GM18951 (cell line): ENCODE measurements around the gene TRIM4.
"Not testable (repeated sequence)": the region's sequence is repeated elsewhere in the genome, so short reads cannot be mapped to it uniquely, and the experiment has no call there.

Experiments used
- POLR2A ChIP-seq: IDR thresholded peaks from 4 replicates; pipeline ENCODE4 v1.6.1; 2011; ENCODE audit warnings: mild to moderate bottlenecking; ENCODE audit not compliant: insufficient read length, insufficient read depth; ENCODE audit errors: extremely low read depth
- in situ Hi-C: fragments of 300-500 bp; cut with MboI; formaldehyde crosslinking; loops from one replicate; pipeline ENCODE4 v1.12.0; 2022; ENCODE audit warnings: low sequenced_read_pairs, mixed read lengths, inconsistent platforms; ENCODE audit not compliant: unreplicated experiment

Gene TRIM4

DNA sequence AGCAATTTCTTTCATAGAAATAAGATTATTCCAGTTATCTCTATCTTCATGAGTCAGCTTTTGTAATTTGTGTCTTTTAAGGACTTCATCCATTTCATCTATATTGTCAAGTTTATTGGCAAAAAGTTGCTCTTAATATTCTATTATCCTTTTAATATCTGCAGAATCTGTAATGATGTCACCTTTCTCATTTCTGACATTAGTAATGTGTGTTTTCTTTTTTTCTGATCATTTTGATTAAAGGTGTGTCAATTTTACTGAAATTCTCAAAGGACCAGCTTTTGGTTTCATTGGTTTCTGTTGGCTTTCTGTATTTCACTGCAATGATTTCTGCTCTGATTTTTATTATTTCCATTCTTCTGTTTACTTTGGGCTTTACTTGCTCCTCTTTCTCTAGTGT, 24.6 kb downstream of the TRIM4 start:
- no peak for TF ChIP-seq POLR2A
- in situ Hi-C loops: no loop called here

DNA sequence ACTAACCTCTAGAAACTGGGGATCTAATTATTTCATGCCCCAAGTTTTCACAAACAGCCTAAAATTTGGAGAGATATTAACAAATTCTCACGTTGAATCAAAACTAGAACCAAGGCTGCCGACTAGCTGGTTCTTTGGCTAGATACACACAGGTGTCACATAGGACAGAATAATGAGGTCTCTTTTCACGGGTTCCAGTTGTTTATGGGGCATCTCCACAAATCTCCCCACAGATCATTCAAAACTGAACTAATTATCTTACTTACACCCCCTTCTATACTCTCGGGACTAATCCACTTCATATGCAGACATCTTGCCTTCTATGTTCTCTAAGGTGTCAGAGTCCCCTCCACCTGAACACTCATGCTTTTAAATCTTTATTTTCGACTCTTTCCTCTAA, 26.1 kb downstream of the TRIM4 start:
- in situ Hi-C loops: no loop called here

DNA sequence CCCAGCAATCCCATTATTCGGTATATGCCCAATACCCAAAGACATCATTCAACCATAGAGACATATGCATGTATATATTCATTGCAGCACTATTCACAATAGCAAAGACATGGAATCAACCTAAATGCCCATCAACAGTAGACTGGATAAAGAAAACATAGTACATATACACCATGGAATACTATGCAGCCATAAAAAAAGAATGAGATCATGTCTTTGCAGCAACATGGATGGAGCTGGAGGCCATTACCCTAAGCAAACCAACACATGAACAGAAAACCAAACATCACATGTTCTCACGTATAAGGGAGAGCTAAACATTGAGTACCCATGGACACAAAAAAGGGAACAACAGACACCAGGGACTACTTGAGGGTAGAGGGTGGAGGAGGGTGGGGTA, 29.0 kb downstream of the TRIM4 start:
- in situ Hi-C loops: not testable (repeated sequence)

More for the DNA sequence above, 26.1 kb downstream of the TRIM4 start:
- no peak for TF ChIP-seq POLR2A

DNA sequence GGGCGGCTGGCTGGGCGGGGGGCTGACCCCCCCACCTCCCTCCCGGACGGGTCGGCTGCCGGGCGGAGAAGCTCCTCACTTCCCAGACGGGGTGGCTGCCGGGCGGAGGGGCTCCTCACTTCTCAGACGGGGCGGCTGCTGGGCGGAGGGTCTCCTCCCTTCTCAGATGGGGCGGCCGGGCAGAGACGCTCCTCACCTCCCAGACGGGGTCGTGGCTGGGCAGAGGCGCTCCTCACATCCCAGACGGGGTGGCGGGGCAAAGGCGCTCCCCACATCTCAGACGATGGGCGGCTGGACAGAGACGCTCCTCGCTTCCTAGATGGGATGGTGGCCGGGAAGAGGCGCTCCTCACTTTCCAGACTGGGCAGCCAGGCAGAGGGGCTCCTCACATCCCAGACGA, 31.0 kb downstream of the TRIM4 start:
- in situ Hi-C loops: not testable (repeated sequence)

DNA sequence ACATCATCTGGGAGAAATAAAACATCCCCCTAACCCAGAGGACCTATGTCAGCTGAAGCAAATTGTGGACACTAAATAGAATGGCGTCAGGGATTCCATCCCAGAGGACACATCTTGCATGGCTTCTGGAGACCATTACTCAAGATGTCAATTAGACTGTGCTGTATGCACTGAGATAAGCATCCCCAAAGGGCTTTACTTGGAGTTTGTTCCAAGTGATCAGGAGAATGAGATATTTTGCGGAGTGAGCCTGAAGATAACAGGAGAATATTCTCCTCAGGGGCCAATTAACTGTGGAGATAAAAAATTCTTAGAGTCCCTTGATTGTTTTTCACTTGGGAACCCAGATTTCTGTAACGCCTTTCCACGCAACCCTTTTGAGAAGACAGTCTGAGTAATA, 38.0 kb downstream of the TRIM4 start:
- in situ Hi-C loops: no loop called here
- TF ChIP-seq POLR2A: no peak

DNA sequence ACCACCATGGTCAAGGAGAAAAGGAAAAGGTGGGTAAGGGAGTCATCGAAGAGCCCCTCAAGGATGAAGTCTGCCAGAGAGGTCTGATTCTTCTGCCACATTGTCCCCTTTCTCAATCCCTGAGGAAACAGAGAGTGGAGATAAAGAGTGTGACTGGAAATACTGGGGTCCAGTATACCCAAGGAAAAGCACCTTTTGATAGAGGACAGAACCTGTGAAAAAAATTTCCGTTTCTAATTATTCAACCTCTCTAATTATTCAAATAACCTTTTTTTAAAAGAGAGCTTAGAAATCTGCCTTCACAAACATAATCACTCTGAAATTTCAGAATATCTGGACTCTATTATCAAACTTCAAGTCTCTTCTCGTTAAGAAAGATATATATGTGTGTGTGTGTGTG, 42.4 kb downstream of the TRIM4 start, which contains the start of gene OR2AE1:
Gene OR2AE1 (minus strand): TSS at position 101 of the 400 bp plus-strand sequence. CDS start 0 bp downstream, at position 101.
- TF ChIP-seq POLR2A: no peak
- in situ Hi-C loops: no loop called here

DNA sequence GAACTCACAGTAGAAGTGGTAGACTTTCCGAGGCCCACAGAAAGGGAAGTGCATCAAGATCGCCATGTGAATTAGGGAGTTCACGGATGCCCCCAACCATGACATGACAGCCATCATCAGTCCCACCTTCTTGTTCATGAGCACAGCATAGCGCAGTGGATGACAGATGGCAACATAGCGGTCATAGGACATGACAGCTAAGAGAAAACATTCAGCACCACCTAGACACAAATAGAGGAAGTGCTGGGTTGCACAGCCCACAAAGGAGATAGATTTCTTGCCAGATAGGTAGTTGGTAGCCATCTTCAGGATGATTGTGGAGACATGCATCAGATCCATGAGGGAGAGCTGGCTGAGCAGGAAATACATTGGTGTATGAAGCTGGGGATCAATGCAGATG, 42.8 kb downstream of the TRIM4 start:
- TF ChIP-seq POLR2A: no peak
- in situ Hi-C loops: no loop called here

DNA sequence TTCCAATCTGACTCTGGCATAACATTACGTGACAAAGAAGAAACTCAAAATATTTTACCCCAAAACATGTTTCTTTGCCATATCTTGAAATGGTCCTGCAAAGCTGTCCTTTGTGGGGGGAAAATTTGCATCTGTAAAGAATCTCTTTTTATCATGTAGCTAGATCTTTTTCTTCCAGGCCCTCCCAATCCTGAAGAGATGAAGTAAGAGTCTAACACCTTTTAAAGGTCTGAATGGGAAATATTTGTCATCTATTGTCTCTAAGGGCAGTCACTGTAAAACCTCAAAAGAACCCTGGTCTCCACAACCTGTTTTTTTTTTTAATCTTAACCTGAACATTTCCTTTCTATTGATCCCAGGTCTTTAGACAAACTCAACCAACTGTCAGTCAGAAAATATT, 51.1 kb downstream of the TRIM4 start:
- no peak for TF ChIP-seq POLR2A

DNA sequence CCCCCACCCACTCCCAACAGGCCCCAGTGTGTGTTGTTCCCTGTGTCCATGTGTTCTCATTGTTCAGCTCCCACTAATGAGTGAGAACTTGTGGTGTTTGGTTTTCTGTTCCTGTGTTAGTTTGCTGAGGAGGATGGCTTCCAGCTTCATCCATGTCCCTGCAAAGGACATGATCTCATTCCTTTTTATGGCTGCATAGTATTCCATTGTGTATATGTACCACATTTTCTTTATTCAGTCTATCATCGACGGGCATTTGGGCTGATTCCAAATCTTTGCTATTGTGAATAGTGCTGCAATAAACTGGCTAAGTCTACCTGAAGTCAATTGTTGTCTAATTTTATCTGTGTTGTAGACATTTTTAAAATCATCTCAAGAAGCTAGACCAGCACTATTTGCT, 51.9 kb downstream of the TRIM4 start:
- in situ Hi-C loops: not testable (repeated sequence)

More for the DNA sequence above, 51.1 kb downstream of the TRIM4 start:
- in situ Hi-C loops: no loop called here

DNA sequence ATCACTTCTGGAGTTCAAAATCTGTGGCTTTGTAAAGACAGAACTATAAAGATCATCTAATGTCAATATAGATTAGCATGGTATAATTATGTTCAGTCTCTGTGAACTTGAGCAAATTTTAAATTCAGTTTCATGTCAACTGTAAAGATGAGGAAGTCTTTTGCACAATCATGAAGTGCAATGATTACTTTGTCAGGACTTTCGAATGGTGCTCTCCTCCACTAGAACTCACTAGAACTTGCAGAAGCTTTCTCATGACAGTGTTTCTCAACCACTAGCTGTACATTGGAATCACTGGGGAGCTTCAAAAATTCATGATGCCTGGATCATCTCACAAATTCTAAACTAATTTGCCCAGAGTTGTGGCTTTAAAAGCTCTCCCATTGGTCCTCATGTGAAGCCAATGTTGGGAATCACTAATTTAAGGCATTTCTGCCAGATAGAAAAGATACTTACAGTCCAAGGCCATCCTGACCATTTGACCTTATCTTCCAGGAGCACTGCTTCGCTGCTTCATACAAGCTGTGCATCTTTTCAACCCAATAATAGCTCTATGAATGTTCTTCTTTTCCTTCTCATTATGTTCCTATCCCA, 55.4 kb downstream of the TRIM4 start:
- in situ Hi-C loops: no loop called here

DNA sequence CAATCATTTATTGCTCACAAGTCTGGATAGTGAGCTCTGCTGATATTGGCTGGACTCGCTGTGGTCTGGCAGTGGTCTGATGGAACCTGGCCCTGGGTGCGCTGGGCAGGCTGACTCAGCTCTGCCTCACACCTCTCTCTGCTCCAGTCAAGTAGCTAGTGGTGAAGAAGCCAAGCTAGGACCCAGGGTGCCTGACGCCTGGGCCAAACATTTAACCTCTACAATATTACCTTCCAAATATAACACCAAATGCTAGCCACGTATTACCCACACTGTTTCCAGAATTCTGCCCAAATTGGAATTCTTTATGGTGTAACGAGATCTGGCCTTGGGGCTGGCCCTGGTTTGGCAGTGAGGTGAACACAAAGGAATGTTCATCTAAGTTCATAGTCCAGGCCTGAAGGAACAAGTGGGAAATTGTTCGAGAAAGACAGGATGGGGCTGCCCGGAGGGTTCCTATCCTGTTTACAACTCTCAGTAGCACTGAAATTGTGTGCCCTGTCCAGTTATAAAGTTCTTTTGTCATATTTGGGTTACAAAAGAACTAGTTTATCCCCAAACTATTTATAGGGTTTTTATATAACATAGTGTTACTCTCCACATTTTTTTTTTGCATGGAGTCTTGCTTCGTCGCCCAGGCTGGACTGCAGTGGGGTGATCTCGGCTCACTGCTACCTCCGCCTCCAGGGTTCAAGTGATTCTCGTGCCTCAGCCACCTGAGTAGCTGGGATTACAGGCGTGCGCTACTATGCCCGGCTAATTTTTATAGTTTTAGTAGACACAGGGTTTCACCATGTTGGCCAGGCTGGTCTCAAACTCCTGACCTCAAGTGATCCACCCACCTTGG, 58.8 kb downstream of the TRIM4 start:
- TF ChIP-seq POLR2A: no peak
- in situ Hi-C loops: no loop called here

More for the DNA sequence above, 55.4 kb downstream of the TRIM4 start:
- TF ChIP-seq POLR2A: no peak

DNA sequence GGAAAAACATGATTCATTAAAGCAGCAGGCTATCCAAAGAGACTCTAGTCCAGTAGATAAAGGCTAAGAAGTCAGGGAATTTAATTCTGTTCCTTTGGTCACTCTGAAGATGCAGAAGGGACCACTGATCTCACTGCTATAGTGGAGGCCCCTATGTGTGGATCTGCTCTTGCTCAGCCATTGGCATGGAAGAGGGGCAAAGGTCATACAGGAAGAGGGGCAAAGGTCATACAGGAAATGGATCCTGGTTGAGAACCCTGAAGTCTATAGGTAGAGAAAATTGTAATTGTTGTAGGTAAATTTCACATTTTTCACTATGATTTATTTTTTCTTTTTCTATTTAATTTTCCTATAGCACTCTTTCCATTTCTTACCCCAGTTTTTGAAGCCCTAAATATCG, 64.1 kb downstream of the TRIM4 start:
- no peak for TF ChIP-seq POLR2A
- in situ Hi-C loops: no loop called here

DNA sequence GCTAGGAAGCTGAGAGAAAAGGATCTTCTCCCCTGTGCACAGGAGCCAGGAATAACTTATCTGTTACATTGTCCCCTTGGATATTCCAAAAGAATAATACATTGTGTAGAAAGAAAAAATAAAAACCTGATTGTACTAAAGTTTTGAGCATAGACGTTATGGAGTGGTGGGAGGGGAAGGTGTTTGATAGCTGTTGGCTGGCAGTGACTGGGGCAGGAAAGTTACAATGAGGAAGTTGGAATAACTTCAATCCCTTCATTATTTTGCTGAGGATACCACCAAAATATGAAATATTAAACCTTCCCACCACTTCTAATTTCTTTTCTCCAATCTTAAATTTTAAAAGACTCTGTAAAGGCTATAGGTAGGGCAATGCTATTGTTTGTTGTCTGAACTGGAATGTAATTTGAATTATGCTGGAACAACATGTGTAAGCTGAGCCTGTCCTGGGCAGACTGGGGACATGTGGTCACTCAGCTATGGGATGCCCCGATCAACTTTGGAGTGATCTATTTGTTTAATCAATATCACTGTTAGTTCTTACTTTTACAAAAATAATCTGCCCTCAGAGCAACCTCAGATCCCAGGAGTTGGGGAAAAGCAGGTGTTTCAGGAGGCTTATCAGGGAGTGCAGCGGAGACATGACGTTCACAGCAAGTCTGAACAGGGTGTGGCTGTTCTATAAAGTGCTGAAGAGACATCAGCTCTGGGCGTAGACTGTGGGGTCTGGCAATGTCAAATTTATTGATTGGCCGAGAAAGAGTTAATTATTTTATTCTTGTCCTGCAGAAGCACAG, 70.7 kb downstream of the TRIM4 start:
- no peak for TF ChIP-seq POLR2A
- in situ Hi-C loops: no loop called here

DNA sequence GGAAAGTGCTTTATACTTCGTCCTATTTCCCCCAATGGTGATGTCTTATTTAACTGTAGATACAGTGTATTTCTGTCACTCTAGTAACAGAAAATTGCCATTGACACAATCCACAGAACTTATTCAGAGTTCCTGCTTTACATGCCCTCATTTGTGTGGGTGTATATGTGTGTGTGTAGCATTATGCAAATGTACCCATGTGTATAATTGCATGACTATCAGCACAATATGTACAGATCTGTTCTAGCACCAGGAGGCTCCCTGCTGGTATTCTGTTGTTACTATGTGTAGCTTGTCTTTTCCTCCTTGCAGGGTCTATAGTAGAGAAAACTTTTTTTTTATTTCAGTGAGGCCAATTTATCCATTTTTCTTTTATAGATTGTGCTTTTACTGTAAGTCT, 75.0 kb downstream of the TRIM4 start:
- in situ Hi-C loops: no loop called here

More for the DNA sequence above, 75.0 kb downstream of the TRIM4 start:
- TF ChIP-seq POLR2A: no peak
